GM21723 (cell line): Measurements from ENCODE around the gene DDIT4.
A peak's percentile ranks its signal among the peaks of the same experiment; 100 is the strongest.
"Not testable (repeated sequence)": the region's sequence is repeated elsewhere in the genome, so short reads cannot be mapped to it uniquely, and the experiment has no call there.

Source experiments
- ATAC-seq: cut with Tn5 transposase; IDR thresholded peaks from one replicate; pipeline ENCODE4 v1.9.1; 2021; ENCODE audit warnings: mild to moderate bottlenecking, moderate library complexity; ENCODE audit not compliant: unreplicated experiment

The DDIT4 gene

DNA sequence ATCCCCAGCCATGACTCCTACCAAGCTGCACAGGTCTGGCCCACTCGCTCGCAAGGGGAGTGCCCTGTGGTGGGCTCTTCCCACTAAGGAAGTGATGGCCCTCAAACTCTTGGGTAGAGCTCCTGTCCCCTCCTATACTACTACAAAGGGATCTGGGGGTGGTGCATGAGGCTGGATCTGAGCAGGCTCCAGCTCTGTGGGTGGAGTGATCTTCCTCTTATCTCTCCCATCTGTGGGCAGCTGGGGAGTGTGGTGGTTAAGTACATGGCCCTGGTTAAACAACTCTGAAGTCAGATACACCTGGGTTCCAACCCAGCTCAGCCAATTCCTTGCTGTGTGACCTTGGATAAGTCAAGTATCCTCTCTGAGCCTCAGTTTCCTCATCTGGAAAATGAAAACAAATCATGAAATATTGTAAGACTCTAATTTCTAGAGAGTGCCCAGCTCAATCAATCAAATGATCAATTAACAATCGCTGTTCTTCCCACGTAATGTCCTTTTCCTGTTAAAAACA lies 17.4 kb downstream of the DDIT4 start:
- ATAC-seq, result no peak

- no peak for ATAC-seq
Measured at GRCh38 chr10:72292223-72292691, 18.5 kb downstream of the DDIT4 start.

DNA sequence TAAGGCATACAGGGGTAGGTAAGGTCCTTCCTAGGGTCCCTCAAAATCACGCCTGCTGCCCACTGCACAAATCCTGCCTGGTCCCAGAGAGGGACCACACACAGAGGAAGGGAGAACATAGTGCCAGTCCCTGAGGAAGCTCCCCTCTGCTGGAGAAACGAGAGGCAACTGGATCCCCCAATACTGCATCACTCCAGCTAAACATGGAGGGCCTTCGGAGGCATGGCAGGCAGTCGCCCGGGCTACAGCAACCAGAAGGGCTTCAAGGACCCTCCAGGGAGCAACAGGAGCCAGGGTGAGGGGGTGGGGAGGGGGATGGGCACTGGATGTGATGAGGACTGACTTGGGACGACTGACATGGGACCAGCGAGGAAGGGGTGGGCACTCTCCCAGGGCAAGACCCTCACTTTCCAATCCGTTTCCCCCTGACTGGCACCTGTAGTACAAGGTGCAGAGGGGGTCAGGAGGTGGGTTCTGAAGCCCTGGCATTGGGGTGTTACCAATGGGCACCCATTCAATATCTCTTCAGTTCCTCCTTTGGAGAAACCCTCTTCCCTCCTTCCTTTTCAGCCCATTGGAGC lies 21.7 kb downstream of the DDIT4 start:
- ATAC-seq, result no peak

DNA sequence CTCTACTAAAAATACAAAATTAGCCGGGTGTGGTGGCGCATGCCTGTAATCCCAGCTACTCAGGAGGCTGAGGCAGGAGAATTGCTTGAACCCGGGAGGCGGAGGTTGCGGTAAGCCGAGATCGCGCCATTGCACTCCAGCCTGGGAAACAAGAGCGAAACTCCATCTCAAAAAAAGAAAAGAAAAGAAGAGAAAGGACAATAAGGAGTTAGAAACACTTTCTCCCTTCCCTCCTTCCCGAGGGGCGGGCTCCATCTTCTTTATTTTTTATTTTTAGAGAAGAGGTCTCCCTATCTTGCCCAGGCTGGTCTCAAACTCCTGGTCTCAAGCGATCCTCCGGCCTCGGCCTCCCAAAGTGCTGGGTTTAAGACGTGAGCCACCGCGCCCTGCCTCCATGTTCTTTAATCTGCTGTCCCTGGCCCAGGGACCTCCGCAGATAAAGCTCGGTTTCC lies 23.1 kb downstream of the DDIT4 start:
- not testable (repeated sequence) for ATAC-seq

GRCh38 chr10:72297281-72297804 lies 23.6 kb downstream of the DDIT4 start:
- ATAC-seq, result peak; percentile 49

DNA sequence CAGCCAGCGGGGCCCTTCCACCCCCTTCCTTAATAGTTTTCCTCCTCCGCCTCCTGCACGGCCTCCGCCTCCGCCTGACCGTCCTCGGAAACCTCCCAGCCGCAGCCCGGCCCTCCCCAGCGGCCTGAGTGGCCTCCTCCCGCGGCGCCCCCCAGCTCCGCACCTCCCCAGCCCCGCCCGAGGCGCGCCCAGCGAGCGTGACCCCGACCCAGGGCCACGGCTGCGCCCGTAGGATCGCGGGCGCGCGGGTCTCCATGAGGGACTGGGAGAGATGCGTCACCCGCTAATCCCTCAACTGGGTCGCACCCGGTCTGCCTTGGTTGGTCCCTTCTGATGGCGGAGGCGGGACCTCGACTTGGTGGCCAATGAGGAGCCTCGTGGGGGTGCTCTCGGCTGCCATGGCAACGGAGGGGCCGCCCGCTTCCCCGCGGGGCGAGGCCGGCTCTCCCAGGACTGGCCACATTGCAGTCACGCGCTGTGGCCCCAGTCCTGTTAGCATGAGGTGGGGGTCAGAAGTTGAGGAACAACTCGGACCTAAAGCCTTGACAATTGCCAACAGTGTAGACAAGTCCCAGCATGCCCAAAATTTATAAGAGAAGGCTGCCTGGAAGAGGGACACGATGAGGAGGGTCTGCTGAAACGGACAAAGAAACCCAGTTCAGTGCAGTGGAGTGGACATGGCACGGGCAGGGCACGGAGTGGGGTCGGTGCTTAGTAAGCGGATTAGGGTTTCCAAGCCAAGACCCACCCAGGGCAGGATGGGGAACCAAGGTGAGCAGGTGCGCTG lies 24.3 kb downstream of the DDIT4 start:
- peak; percentile 75 for ATAC-seq

GRCh38 chr10:72298592-72299519 lies 25.1 kb downstream of the DDIT4 start:
- no peak for ATAC-seq

GRCh38 chr10:72303424-72304128 lies 29.9 kb downstream of the DDIT4 start:
- no peak for ATAC-seq

DNA sequence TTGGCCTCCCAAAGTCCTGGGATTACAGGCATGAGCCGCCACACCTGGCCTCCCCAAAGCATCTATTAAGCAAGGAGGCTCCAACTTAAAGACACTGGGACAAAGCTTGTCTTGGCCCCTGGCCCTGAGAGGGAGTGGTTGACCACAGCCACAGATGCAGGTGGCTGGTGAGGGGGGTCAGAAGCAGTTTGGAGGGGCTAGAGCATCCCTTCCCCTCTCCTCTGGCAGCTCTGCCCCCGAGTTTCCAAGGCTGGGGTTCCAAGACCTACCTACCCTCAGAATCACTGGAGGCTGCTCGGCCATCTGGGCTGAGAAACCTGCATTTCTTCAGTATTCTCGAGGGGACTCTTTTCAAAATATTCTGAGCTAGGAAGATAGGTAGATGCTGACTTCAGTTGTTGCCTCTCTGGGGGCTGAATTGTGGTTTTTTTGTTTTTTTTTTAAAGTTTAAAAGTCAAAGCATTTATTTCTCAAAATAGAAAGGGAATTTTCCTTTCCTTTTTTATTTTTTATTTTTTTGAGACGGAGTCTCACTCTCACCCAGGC lies 32.6 kb downstream of the DDIT4 start:
- ATAC-seq, result no peak

- not testable (repeated sequence) for ATAC-seq
Measured at GRCh38 chr10:72307711-72308110, 34.0 kb downstream of the DDIT4 start.

DNA sequence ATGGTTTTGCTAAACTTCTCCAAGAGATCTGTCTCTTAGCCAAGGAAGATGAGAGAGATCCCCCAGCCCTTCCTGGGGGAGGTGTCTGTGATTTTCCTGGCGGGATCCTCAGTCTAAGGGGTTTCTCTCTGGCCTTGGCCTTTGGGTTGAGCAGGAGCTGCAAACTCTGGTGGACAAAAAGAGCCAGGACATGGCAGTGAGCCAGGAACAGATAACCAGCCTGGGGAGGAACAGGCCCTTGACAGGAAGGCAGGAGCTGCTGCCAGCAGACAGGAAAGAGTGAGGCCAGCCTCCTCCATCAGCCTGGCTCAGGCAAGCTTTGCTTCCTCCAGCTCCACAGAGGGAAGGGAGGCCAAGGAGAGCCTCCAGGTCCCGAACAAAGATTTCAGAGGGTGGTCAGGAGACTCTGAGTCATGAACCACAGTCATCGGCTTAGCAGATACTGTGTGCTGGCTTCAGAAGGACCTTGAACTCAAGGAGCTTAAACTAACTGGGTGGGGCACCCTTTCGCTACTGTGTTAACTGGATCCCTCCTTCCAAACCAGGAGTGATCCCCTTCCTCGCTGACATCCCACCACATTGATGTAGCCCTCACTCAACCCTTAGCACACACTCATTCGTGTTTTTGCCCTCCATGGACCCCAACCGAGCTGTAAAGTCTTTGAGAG lies 34.7 kb downstream of the DDIT4 start:
- ATAC-seq, result no peak

- no peak for ATAC-seq
Measured at GRCh38 chr10:72309290-72310240, 35.8 kb downstream of the DDIT4 start.

- no peak for ATAC-seq
Measured at GRCh38 chr10:72310241-72310633, 36.5 kb downstream of the DDIT4 start.

- ATAC-seq, result no peak
Measured at GRCh38 chr10:72310636-72311035, 36.9 kb downstream of the DDIT4 start.

DNA sequence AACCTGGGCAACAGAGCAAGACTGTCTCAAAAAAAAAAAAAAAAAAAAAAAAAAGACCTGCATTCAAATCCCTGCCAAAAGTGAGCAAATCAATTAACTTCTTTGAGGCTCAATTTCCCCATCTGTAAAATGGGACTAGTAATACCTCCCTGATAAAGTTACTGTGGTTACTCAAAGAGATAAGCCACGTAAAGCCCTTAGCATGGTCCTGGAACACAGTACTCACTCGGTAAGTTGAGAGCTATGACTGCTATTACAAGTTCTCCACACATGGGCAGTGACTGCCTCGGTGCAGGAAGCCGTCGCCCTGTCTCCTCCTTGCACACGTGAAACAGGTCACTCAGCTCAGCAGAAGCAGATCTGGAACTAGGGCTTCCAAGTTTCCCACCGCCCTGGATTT lies 37.9 kb downstream of the DDIT4 start:
- ATAC-seq, result no peak

DNA sequence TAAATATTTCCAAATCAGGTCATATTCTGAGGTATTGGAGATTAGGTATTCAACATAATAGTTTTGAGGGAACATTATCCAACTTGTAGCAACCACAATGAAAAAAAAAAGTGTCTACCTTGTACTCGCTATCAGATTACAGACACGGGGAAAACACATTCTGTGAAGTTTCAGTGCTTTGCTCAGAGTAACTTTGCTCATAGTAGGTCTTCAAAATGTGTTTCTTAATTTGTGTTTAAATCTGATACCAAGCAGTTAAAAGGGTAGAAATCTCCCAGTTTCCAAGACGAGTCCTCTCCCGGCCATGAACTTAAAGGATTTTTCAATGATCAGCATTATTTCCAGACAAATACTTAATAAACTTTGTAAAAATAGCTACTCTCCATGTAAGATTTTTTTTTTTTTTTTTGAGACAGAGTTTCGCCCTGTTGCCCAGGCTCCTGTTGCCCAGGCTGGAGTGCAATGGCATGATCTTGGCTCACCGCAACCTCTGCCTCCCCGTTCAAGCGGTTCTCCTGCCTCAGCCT lies 39.2 kb downstream of the DDIT4 start:
- ATAC-seq, result no peak

- ATAC-seq, result no peak
Measured at GRCh38 chr10:72314263-72314662, 40.5 kb downstream of the DDIT4 start.

- ATAC-seq, result no peak
Measured at GRCh38 chr10:72315054-72315453, 41.3 kb downstream of the DDIT4 start.
